ENCODE results near the gene CEP41. TPM values are rescaled to one million over a fixed set of nuclear protein-coding genes. Genes with fewer than 3 reads are reported as not detected.

The CEP41 gene
- total RNA-seq, 4 donors from 2014 or later: 1.9 to 6.8 (median 3.2) TPM

GRCh38 chr7:130401101-130401500, 39.7 kb downstream of the CEP41 start:
- Histone ChIP-seq H3K36me3 (peaks cover 0 to 23% (median 0%) of the 10 kb centered on the region in 3 donors), H3K9me3 (no peaks in the 10 kb centered on the region), H3K4me1 (no peaks in the 10 kb centered on the region), H3K27ac (peak overlapping the region in 1 of 4 donors; percentile 31), H3K27me3 (no peaks in the 10 kb centered on the region), H3K4me3 (no peak overlapping the region)
- WGBS, 2 donors: 73 to 95% methylated on average over 1 of the region's 1 CpG
- intact Hi-C loops (cut with DNase I): no loop called here
- TF ChIP-seq POLR2A (IDR thresholded peaks at IDR 0.05) (no peak), CTCF (IDR thresholded peaks at IDR 0.05) (no peak)
- no peak for DNase-seq

- H3K36me3 ChIP-seq: peaks cover 0 to 23% (median 0%) of the 10 kb centered on the region in 3 donors
- WGBS, 2 donors: 52 to 60% methylated on average over 1 to 4 of the region's 4 CpGs
- no peaks in the 10 kb centered on the region for H3K9me3 ChIP-seq
- peak overlapping the region in 1 of 4 donors; percentile 31 for H3K27ac ChIP-seq
- no peaks in the 10 kb centered on the region for H3K27me3 ChIP-seq
- DNase-seq: no peak
- TF ChIP-seq CTCF (IDR thresholded peaks at IDR 0.05): no peak
- TF ChIP-seq POLR2A (IDR thresholded peaks at IDR 0.05): no peak
- H3K4me3 ChIP-seq: no peak overlapping the region
- intact Hi-C loops (cut with DNase I): no loop called here
- no peaks in the 10 kb centered on the region for H3K4me1 ChIP-seq
These were observed 40.7 kb downstream of the CEP41 start for GRCh38 chr7:130400120-130400572.

GRCh38 chr7:130398526-130399090, 42.2 kb downstream of the CEP41 start:
- no peak overlapping the region for H3K4me3 ChIP-seq
- intact Hi-C loops (cut with DNase I): no loop called here
- H3K27ac ChIP-seq: no peak overlapping the region
- peaks cover 0 to 21% (median 0%) of the 10 kb centered on the region in 3 donors for H3K36me3 ChIP-seq
- DNase-seq: no peak
- 67 to 86% methylated on average over 8 of the region's 8 CpGs for WGBS, 2 donors
- no peaks in the 10 kb centered on the region for H3K27me3 ChIP-seq
- H3K4me1 ChIP-seq: no peaks in the 10 kb centered on the region
- H3K9me3 ChIP-seq: no peaks in the 10 kb centered on the region
- TF ChIP-seq POLR2A (IDR thresholded peaks at IDR 0.05) (no peak), CTCF (IDR thresholded peaks at IDR 0.05) (no peak)

GRCh38 chr7:130397758-130398073, 43.1 kb downstream of the CEP41 start:
- Histone ChIP-seq H3K36me3 (peaks cover 0 to 12% (median 0%) of the 10 kb centered on the region in 3 donors), H3K27me3 (no peaks in the 10 kb centered on the region), H3K4me1 (no peaks in the 10 kb centered on the region), H3K27ac (no peak overlapping the region), H3K9me3 (no peaks in the 10 kb centered on the region), H3K4me3 (no peak overlapping the region)
- WGBS, 2 donors: 56 to 81% methylated on average over 1 to 3 of the region's 3 CpGs
- TF ChIP-seq POLR2A (IDR thresholded peaks at IDR 0.05): no peak
- TF ChIP-seq CTCF (IDR thresholded peaks at IDR 0.05): no peak
- DNase-seq: no peak
- intact Hi-C loops (cut with DNase I): no loop called here

- no peak overlapping the region for H3K4me3 ChIP-seq
- WGBS, 2 donors: 79 to 80% methylated on average over 7 of the region's 7 CpGs
- no peaks in the 10 kb centered on the region for H3K27me3 ChIP-seq
- H3K27ac ChIP-seq: no peak overlapping the region
- no peak for DNase-seq
- peaks cover 0 to 7% (median 0%) of the 10 kb centered on the region in 3 donors for H3K36me3 ChIP-seq
- no peak for TF ChIP-seq POLR2A (IDR thresholded peaks at IDR 0.05)
- TF ChIP-seq CTCF (IDR thresholded peaks at IDR 0.05): no peak
- no peaks in the 10 kb centered on the region for H3K9me3 ChIP-seq
- intact Hi-C loops (cut with DNase I): no loop called here
- H3K4me1 ChIP-seq: no peaks in the 10 kb centered on the region
These were observed 43.6 kb downstream of the CEP41 start for GRCh38 chr7:130397051-130397757.
